ENCODE measurements around the gene WIPF1. TPM values are rescaled to one million over a fixed set of nuclear protein-coding genes. Genes with fewer than 3 reads are reported as not detected.

The WIPF1 gene
- total and polyA plus RNA-seq, 8 donors: 30.7 to 117 (median 33.4) TPM

DNA sequence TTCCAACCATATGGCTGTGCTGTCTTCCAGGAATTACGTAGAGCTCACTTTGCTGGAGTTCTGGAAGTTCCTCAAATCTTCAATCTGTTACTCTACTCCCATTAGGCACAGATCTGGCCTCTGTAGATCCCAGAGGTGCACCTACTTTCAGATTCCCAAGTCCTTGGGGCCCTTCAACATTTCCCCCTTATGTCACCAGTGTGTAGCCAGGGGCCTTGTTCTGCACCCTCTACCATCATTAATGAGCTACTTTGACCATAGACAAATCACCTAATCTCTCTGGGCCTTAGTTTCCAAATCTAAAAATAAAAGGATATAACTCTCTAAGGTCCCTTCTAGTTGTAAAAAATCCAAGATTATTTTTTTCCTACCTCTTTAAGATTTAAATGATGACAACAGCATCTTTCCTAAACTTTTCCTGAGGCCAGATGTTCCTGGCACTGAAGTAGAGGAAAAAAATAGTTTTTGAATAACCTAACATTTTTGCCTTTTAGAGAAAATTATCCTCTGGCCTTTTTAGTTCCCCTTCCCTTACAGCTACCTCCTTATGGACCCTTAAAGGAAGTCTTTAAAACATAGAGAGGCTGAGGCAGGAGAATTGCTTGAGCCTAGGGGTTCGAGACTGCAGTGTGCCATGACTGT lies 31.0 kb upstream of the WIPF1 start:
- H3K27me3 ChIP-seq: no peaks in the 10 kb centered on the region
- no peak for DNase-seq
- H3K36me3 ChIP-seq: peaks cover 0 to 36% of the 10 kb centered on the region in 2 donors
- no peak overlapping the region for H3K4me3 ChIP-seq
- intact Hi-C loops (cut with DNase I): no loop called here
- no peak overlapping the region for H3K27ac ChIP-seq
- TF ChIP-seq, protein P1, sequence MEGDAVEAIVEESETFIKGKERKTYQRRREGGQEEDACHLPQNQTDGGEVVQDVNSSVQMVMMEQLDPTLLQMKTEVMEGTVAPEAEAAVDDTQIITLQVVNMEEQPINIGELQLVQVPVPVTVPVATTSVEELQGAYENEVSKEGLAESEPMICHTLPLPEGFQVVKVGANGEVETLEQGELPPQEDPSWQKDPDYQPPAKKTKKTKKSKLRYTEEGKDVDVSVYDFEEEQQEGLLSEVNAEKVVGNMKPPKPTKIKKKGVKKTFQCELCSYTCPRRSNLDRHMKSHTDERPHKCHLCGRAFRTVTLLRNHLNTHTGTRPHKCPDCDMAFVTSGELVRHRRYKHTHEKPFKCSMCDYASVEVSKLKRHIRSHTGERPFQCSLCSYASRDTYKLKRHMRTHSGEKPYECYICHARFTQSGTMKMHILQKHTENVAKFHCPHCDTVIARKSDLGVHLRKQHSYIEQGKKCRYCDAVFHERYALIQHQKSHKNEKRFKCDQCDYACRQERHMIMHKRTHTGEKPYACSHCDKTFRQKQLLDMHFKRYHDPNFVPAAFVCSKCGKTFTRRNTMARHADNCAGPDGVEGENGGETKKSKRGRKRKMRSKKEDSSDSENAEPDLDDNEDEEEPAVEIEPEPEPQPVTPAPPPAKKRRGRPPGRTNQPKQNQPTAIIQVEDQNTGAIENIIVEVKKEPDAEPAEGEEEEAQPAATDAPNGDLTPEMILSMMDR (IDR thresholded peaks at IDR 0.05): no peak
- ATAC-seq: no peak
- peaks cover 2 to 44% of the 10 kb centered on the region in 2 donors for H3K4me1 ChIP-seq
- H3K9me3 ChIP-seq: no peaks in the 10 kb centered on the region

DNA sequence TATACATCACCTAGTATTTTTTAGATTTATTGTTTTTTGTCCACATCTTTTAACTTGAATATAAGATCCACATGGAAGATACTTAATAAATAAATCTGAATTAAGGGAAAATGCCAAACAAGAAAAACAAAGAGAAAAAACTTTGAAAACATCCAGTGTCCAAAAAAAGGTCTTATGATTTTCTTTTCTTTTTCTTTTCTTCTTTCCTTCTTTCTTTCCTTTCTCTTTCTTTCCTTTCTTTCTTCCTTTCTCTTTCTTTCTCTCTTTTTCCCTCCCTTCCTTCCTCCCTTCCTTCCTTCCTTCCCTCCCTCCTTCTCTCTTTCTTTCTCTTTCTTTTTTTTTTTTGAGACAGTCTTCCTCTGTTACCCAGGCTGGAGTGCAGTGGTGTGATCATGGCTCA lies 29.6 kb upstream of the WIPF1 start:
- intact Hi-C loops (cut with DNase I): no loop called here
- Histone ChIP-seq H3K9me3 (no peaks in the 10 kb centered on the region), H3K27me3 (no peaks in the 10 kb centered on the region), H3K4me3 (no peak overlapping the region), H3K4me1 (peaks cover 0 to 37% of the 10 kb centered on the region in 2 donors), H3K27ac (no peak overlapping the region), H3K36me3 (peaks cover 0 to 37% of the 10 kb centered on the region in 2 donors)
- TF ChIP-seq, protein P1 (IDR thresholded peaks at IDR 0.05): no peak
- DNase-seq (no peak), ATAC-seq (no peak)

DNA sequence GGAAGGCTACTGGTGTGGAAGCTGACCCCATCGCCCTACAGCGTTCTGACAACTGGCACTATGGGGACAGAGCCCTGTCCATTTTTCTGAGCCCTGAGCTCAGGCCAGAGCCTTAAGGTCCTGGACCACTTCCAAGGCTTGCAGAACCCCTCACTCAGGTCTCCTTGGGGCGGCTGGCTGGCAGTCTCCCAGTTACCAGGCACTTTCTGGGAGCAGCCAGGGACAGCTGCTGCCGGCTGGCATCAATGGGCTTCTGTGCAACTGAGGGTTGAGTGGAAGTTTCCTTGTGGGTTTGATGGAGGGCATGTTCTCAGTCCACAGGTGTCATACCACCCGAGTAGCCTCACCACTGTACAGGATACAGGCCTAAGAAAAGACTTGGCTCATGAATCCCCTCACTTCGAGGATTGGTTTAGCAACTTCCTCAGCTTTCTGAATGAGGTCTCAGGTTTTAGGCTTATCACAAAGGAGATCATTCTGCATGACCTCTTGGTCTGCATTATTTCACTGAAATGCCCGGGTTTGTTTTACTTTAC lies 27.4 kb upstream of the WIPF1 start:
- H3K27ac ChIP-seq: no peak overlapping the region
- no peak overlapping the region for H3K4me3 ChIP-seq
- DNase-seq (no peak), ATAC-seq (no peak)
- intact Hi-C loops (cut with DNase I): no loop called here
- no peaks in the 10 kb centered on the region for H3K9me3 ChIP-seq
- peaks cover 0 to 47% of the 10 kb centered on the region in 2 donors for H3K36me3 ChIP-seq
- peaks cover 0 to 14% of the 10 kb centered on the region in 2 donors for H3K4me1 ChIP-seq
- TF ChIP-seq, protein P1 (IDR thresholded peaks at IDR 0.05): no peak
- H3K27me3 ChIP-seq: no peaks in the 10 kb centered on the region

DNA sequence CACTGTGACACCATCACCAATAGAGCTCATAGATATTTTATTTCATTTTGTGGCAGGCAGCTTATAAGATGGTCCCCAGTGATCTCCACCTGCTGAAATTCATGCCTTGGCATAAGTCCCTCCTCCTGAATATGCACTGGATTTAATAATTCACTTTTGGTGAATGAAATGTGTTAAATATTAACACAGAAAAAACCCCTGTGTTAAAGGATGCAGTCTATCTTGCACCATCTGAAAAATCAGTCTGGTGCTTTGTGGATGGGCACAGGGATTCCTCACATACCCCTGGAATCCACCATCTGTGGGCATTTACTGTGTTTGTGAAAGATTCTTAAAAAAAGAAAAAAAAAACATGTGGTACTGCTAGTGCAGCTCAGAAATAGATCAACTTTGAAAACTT lies 26.1 kb upstream of the WIPF1 start:
- Histone ChIP-seq H3K27ac (no peak overlapping the region), H3K36me3 (peaks cover 0 to 47% of the 10 kb centered on the region in 2 donors), H3K4me1 (peaks cover 0 to 17% of the 10 kb centered on the region in 2 donors), H3K27me3 (no peaks in the 10 kb centered on the region), H3K9me3 (no peaks in the 10 kb centered on the region), H3K4me3 (no peak overlapping the region)
- ATAC-seq: no peak
- no peak for DNase-seq
- intact Hi-C loops (cut with DNase I): no loop called here
- TF ChIP-seq, protein P1 (IDR thresholded peaks at IDR 0.05): no peak

DNA sequence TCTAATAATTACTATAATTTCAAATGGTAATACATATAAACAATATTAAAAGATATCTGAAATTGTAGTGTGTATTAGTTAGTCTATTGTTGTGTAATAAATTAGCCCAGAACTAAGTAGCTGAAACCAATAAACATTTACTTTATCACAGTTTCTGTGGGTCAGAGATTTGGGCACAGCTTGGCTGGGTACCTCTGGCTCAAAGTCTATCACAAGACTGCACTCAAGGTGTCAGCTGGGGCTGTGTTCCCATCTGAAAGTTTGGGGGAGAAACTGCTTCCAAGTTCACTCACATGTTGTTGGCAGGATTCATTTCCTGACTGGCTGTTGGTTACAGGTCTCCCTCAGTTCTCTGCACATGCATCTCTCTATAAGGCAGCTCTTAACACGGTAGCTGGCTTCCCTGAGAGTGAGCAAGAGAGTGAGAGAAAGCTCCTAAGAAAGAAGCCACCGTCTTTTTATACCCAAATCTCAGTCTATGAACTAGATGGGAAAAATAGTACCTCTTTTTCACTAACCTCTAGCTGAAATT lies 25.6 kb upstream of the WIPF1 start:
- Histone ChIP-seq H3K27me3 (no peaks in the 10 kb centered on the region), H3K4me1 (peaks cover 0 to 21% of the 10 kb centered on the region in 2 donors), H3K27ac (no peak overlapping the region), H3K36me3 (peaks cover 0 to 42% of the 10 kb centered on the region in 2 donors), H3K4me3 (no peak overlapping the region), H3K9me3 (no peaks in the 10 kb centered on the region)
- intact Hi-C loops (cut with DNase I): no loop called here
- TF ChIP-seq, protein P1 (IDR thresholded peaks at IDR 0.05): no peak
- DNase-seq: no peak
- ATAC-seq: no peak
